Osteoblast (primary cell): ENCODE measurements around the gene JARID2. TPM values are rescaled to one million over a fixed set of nuclear protein-coding genes. Genes with fewer than 3 reads are reported as not detected.
"Not testable (repeated sequence)": the region's sequence is repeated elsewhere in the genome, so short reads cannot be mapped to it uniquely, and the experiment has no call there.

ENCODE experiments used
- DNase-seq: peaks from one replicate; pipeline ENCODE4 v3.0.0; 2011; ENCODE audit warnings: low spot score, mixed read lengths; ENCODE audit not compliant: insufficient read length; ENCODE audit errors: missing footprints
- H2AFZ ChIP-seq: 2 replicates; pipeline ENCODE4 v1.6.0; 2011; ENCODE audit warnings: mild to moderate bottlenecking, low read length
- H3K27ac ChIP-seq: 2 replicates; pipeline ENCODE4 v1.5.1; 2011; ENCODE audit warnings: mild to moderate bottlenecking, low read depth, low read length, moderate library complexity
- H3K27me3 ChIP-seq: 2 replicates; pipeline ENCODE4 v1.6.0; 2012; ENCODE audit warnings: mild to moderate bottlenecking, control low read depth, inconsistent platforms, low read length, moderate library complexity; ENCODE audit not compliant: insufficient read depth
- H3K36me3 ChIP-seq: 2 replicates; pipeline ENCODE4 v1.5.1; 2011; ENCODE audit warnings: mild to moderate bottlenecking, low read length, control low read depth, moderate library complexity; ENCODE audit not compliant: insufficient read depth
- H3K4me1 ChIP-seq: 2 replicates; pipeline ENCODE4 v1.5.1; 2011; ENCODE audit warnings: mild to moderate bottlenecking, low read length, control low read depth, moderate library complexity; ENCODE audit not compliant: insufficient read depth
- H3K4me2 ChIP-seq: 2 replicates; pipeline ENCODE4 v1.6.0; 2011; ENCODE audit warnings: mild to moderate bottlenecking, low read length; ENCODE audit not compliant: insufficient read depth
- H3K4me3 ChIP-seq: fragments of 200-600 bp; sonication (generic); 3 replicates; pipeline ENCODE4 v1.5.1; 2012; ENCODE audit warnings: mild to moderate bottlenecking, low read length, inconsistent platforms; ENCODE audit not compliant: insufficient read depth
- H3K79me2 ChIP-seq: 2 replicates; pipeline ENCODE4 v1.6.0; 2012; ENCODE audit warnings: mild to moderate bottlenecking, low read length, control low read depth, inconsistent platforms; ENCODE audit not compliant: insufficient read depth
- H3K9me3 ChIP-seq: 2 replicates; pipeline ENCODE4 v1.5.1; 2011; ENCODE audit warnings: low read depth, low read length, control low read depth
- H4K20me1 ChIP-seq: 2 replicates; pipeline ENCODE4 v1.6.0; 2012; ENCODE audit warnings: mild to moderate bottlenecking, low read length, control low read depth; ENCODE audit not compliant: insufficient read depth
- CTCF ChIP-seq: IDR thresholded peaks from 2 replicates; pipeline ENCODE4 v1.5.1; 2011; ENCODE audit warnings: mild to moderate bottlenecking, low read depth, low read length, moderate library complexity; ENCODE audit errors: extremely low read depth
- total RNA-seq: library from RNA; depleted of rRNA; stranded (reverse); fragments of >200 nt; gene quantifications from 2 replicates; pipeline ENCODE4 v1.2.3, GENCODE V29; 2012

JARID2 gene
- total RNA-seq, 1 donor, result 10.5 TPM

GRCh38 chr6:15320693-15321092 is 74.8 kb downstream of the JARID2 start:
- Histone ChIP-seq H3K4me1 (peaks cover 12% of the 10 kb centered on the region), H3K36me3 (no peaks in the 10 kb centered on the region), H3K4me2 (no peak overlapping the region), H3K4me3 (no peak overlapping the region), H3K79me2 (peaks cover 85% of the 10 kb centered on the region), H3K27ac (no peak overlapping the region), H3K9me3 (no peaks in the 10 kb centered on the region), H2AFZ (no peak overlapping the region), H3K27me3 (no peaks in the 10 kb centered on the region), H4K20me1 (peaks cover 21% of the 10 kb centered on the region)
- TF ChIP-seq CTCF, result no peak
- no peak for DNase-seq

- no peak for DNase-seq
Measured at GRCh38 chr6:15322184-15322583, 76.3 kb downstream of the JARID2 start.

GRCh38 chr6:15322781-15323536 is 77.1 kb downstream of the JARID2 start:
- H3K36me3 ChIP-seq, result no peaks in the 10 kb centered on the region
- no peak overlapping the region for H3K4me3 ChIP-seq
- peaks cover 84% of the 10 kb centered on the region for H3K79me2 ChIP-seq
- peaks cover 32% of the 10 kb centered on the region for H4K20me1 ChIP-seq
- DNase-seq, result peak; percentile 58
- no peaks in the 10 kb centered on the region for H3K9me3 ChIP-seq
- H3K27ac ChIP-seq, result no peak overlapping the region
- TF ChIP-seq CTCF, result no peak
- H3K27me3 ChIP-seq, result no peaks in the 10 kb centered on the region
- H3K4me2 ChIP-seq, result peak overlapping the region; percentile 18
- H3K4me1 ChIP-seq, result peaks cover 19% of the 10 kb centered on the region
- H2AFZ ChIP-seq, result no peak overlapping the region

More at GRCh38 chr6:15322184-15322583, 76.3 kb downstream of the JARID2 start:
- Histone ChIP-seq H3K36me3 (no peaks in the 10 kb centered on the region), H3K27me3 (no peaks in the 10 kb centered on the region), H4K20me1 (peaks cover 24% of the 10 kb centered on the region), H3K27ac (no peak overlapping the region), H3K79me2 (peaks cover 84% of the 10 kb centered on the region), H3K4me1 (peaks cover 17% of the 10 kb centered on the region), H3K9me3 (no peaks in the 10 kb centered on the region), H2AFZ (no peak overlapping the region), H3K4me2 (no peak overlapping the region), H3K4me3 (no peak overlapping the region)
- no peak for TF ChIP-seq CTCF

GRCh38 chr6:15323611-15324010 is 77.7 kb downstream of the JARID2 start:
- Histone ChIP-seq H3K4me1 (peaks cover 23% of the 10 kb centered on the region), H3K79me2 (peaks cover 84% of the 10 kb centered on the region), H4K20me1 (peaks cover 38% of the 10 kb centered on the region)
- H2AFZ ChIP-seq, H3K4me2 ChIP-seq, H3K27me3 ChIP-seq, DNase-seq, H3K36me3 ChIP-seq, H3K27ac ChIP-seq, H3K4me3 ChIP-seq, H3K9me3 ChIP-seq: not testable (repeated sequence)
